A673 (cell line): ENCODE data around the gene TOMT. TPM values are rescaled to one million over a fixed set of nuclear protein-coding genes. Genes with fewer than 3 reads are reported as not detected.

ENCODE experiments used
- BruUV-seq: library from RNA; stranded (reverse); fragments of 400-500 nt; replicated peaks from 2 replicates; lab custom pipeline; 2021; lab: Mats Ljungman, UMichigan
- CTCF ChIA-PET: fragments of 300-600 bp; sonication (Branson Sonifier 250); formaldehyde crosslinking; loops from one replicate; lab custom pipeline; 2022; ENCODE audit warnings: antibody characterized with exemption; lab: Charles Lee
- POLR2A ChIA-PET: fragments of 300-600 bp; sonication (Branson Sonifier 250); formaldehyde crosslinking; loops from one replicate; lab custom pipeline; 2022; ENCODE audit warnings: antibody characterized with exemption; ENCODE audit not compliant: low non-redundant PET; lab: Charles Lee
- DNase-seq: peaks from one replicate; pipeline ENCODE4 v3.0.0-alpha.2; 2015; ENCODE audit warnings: low spot score
- H3K27ac ChIP-seq: fragments of 200-600 bp; sonication (generic); 2 replicates; pipeline ENCODE4 v1.5.1; 2016; ENCODE audit warnings: mixed run types, low read depth, mild to moderate bottlenecking, mixed read lengths, antibody characterized with exemption, low read length; ENCODE audit not compliant: poor library complexity, severe bottlenecking
- H3K27me3 ChIP-seq: fragments of 200-600 bp; sonication (generic); replicated peaks from 2 replicates; pipeline ENCODE4 v1.6.1; 2017; ENCODE audit warnings: mixed run types, low read depth, mild to moderate bottlenecking, mixed read lengths, antibody characterized with exemption, low read length; ENCODE audit not compliant: insufficient read depth, poor library complexity
- H3K36me3 ChIP-seq: fragments of 200-600 bp; sonication (generic); 2 replicates; pipeline ENCODE4 v1.6.1; 2016; ENCODE audit warnings: mixed run types, mild to moderate bottlenecking, mixed read lengths, antibody characterized with exemption, low read length; ENCODE audit not compliant: insufficient read depth, poor library complexity, severe bottlenecking
- H3K4me1 ChIP-seq: fragments of 200-600 bp; sonication (generic); 2 replicates; pipeline ENCODE4 v1.6.1; 2017; ENCODE audit warnings: mixed run types, mild to moderate bottlenecking, mixed read lengths, antibody characterized with exemption, low read length; ENCODE audit not compliant: insufficient read depth, poor library complexity, severe bottlenecking
- H3K4me3 ChIP-seq: fragments of 200-600 bp; sonication (generic); 2 replicates; pipeline ENCODE4 v1.5.1; 2016; ENCODE audit warnings: low read depth, mixed run types, mild to moderate bottlenecking, mixed read lengths, low read length; ENCODE audit not compliant: poor library complexity, severe bottlenecking
- H3K9me3 ChIP-seq: fragments of 200-600 bp; sonication (generic); 2 replicates; pipeline ENCODE4 v1.6.1; 2016; ENCODE audit warnings: mixed run types, low read depth, mild to moderate bottlenecking, mixed read lengths, antibody characterized with exemption, low read length; ENCODE audit not compliant: poor library complexity, severe bottlenecking
- CTCF ChIP-seq: fragments of 300-800, 200-600 bp; sonication (generic); conservative IDR thresholded peaks from 2 replicates; pipeline ENCODE4 v1.5.1; 2017; ENCODE audit warnings: low read depth, mild to moderate bottlenecking, antibody characterized with exemption, low read length, moderate library complexity, mixed read lengths
- EZH2 ChIP-seq: fragments of 200-600 bp; sonication (generic); IDR thresholded peaks from 2 replicates; pipeline ENCODE4 v1.6.1; 2017; ENCODE audit warnings: borderline replicate concordance, low read depth, mild to moderate bottlenecking, mixed read lengths, antibody characterized with exemption, low read length; ENCODE audit not compliant: poor library complexity, severe bottlenecking
- intact Hi-C: fragments of 100-400 bp; cut with micrococcal nuclease; formaldehyde crosslinking; loops from one replicate; pipeline ENCODE4 v1.10.0; 2022; ENCODE audit not compliant: unreplicated experiment
- total RNA-seq: library from RNA; stranded (reverse); gene quantifications from 2 replicates; pipeline ENCODE4 v1.2.3, GENCODE V29; 2021

TOMT gene
- total RNA-seq, 1 experiment from 2014 or later: not detected

DNA sequence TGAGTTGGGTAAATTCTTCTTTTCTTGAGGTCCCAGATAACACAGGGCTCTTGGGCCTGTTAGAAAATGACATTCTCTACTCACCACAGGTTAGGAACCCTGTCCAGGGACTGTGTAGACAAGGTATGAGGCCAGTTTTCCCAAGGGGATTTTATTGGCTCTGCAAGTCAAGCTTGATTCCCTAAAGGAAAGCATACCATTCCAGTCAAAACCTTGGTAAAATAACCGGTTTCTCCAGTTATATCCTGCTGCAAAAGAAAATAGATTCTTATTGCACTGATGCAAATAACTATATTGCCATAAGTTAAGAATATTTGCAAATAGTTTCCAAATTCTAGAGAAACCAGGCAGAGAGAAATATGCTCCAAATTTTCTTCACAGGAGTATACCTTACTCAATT, 20.2 kb downstream of the TOMT start:
- no peaks in the 10 kb centered on the region for H3K27me3 ChIP-seq
- no peak overlapping the region for H3K4me3 ChIP-seq
- BruUV-seq: no TSS peak
- no peak for DNase-seq
- TF ChIP-seq EZH2: no peak
- TF ChIP-seq CTCF: no peak
- intact Hi-C loops: no loop called here
- peaks cover 19% of the 10 kb centered on the region for H3K9me3 ChIP-seq
- H3K27ac ChIP-seq: no peak overlapping the region
- H3K36me3 ChIP-seq: no peaks in the 10 kb centered on the region
- POLR2A ChIA-PET: no interaction called here
- CTCF ChIA-PET: no interaction called here
- no peaks in the 10 kb centered on the region for H3K4me1 ChIP-seq

- CTCF ChIA-PET: no interaction called here
- intact Hi-C loops: no loop called here
Measured at GRCh38 chr11:72127923-72128322, 22.2 kb downstream of the TOMT start.

GRCh38 chr11:72129381-72129780, 23.7 kb downstream of the TOMT start:
- BruUV-seq: no TSS peak
- Histone ChIP-seq H3K4me3 (no peak overlapping the region), H3K4me1 (no peaks in the 10 kb centered on the region), H3K36me3 (no peaks in the 10 kb centered on the region), H3K27ac (no peak overlapping the region), H3K9me3 (peaks cover 19% of the 10 kb centered on the region), H3K27me3 (peaks cover 16% of the 10 kb centered on the region)
- ChIA-PET CTCF (no interaction called here), POLR2A (no interaction called here)
- TF ChIP-seq EZH2 (no peak), CTCF (no peak)
- intact Hi-C loops: no loop called here
- no peak for DNase-seq

More at GRCh38 chr11:72127923-72128322, 22.2 kb downstream of the TOMT start:
- H3K4me1 ChIP-seq: no peaks in the 10 kb centered on the region
- BruUV-seq: no TSS peak
- DNase-seq: no peak
- POLR2A ChIA-PET: no interaction called here
- no peaks in the 10 kb centered on the region for H3K36me3 ChIP-seq
- peaks cover 14% of the 10 kb centered on the region for H3K27me3 ChIP-seq
- TF ChIP-seq CTCF: no peak
- no peak for TF ChIP-seq EZH2
- H3K4me3 ChIP-seq: no peak overlapping the region
- peaks cover 19% of the 10 kb centered on the region for H3K9me3 ChIP-seq
- no peak overlapping the region for H3K27ac ChIP-seq
